Upper lobe of right lung (tissue), 1 donor: ENCODE results near the gene AK9. TPM values are rescaled to one million over a fixed set of nuclear protein-coding genes. Genes with fewer than 3 reads are reported as not detected.
"Not testable (repeated sequence)": the region's sequence is repeated elsewhere in the genome, so short reads cannot be mapped to it uniquely, and the experiment has no call there.

ENCODE experiments used
- ATAC-seq: fragments of 200-7000 bp; cut with Tn5 transposase; one replicate; pipeline ENCODE4 v1.9.1; 2020; ENCODE audit warnings: mild to moderate bottlenecking, moderate library complexity
- DNase-seq: peaks from one replicate; pipeline ENCODE4 v3.0.0-alpha.2; 2020
- H3K27ac ChIP-seq: fragments of 200-600 bp; one replicate; pipeline ENCODE4 v1.8.0; 2022
- H3K27me3 ChIP-seq: fragments of 200-600 bp; one replicate; pipeline ENCODE4 v1.8.0; 2022; ENCODE audit warnings: mild to moderate bottlenecking
- H3K36me3 ChIP-seq: fragments of 200-600 bp; one replicate; pipeline ENCODE4 v1.8.0; 2022
- H3K4me1 ChIP-seq: fragments of 200-600 bp; one replicate; pipeline ENCODE4 v1.8.0; 2022
- H3K4me3 ChIP-seq: fragments of 200-600 bp; one replicate; pipeline ENCODE4 v1.8.0; 2022; ENCODE audit warnings: mild to moderate bottlenecking
- H3K9me3 ChIP-seq: fragments of 200-600 bp; one replicate; pipeline ENCODE4 v1.8.0; 2022
- CTCF ChIP-seq: fragments of 200-600 bp; IDR thresholded peaks from one replicate; pipeline ENCODE4 v1.8.0; 2022; ENCODE audit warnings: antibody characterized with exemption
- intact Hi-C: fragments of 100-400 bp; cut with DNase I; formaldehyde crosslinking; loops from one replicate; pipeline ENCODE4 v1.11.0; 2022
- total RNA-seq: library from RNA; stranded (reverse); fragmentation: NEBNext Ultra II Directional; extraction: Animal tissue kit (Norgen Biotek cat#: 25700); gene quantifications from one replicate; pipeline ENCODE4 v1.2.1, GENCODE V29; 2021
- donor health status: DM: no; HTN: yes; CAD: no; lungs with severe emphysema.

Gene AK9
- total RNA-seq, 1 donor from 2014 or later, result 8.8 TPM

GRCh38 chr6:109695468-109695867, 4.5 kb upstream of the AK9 start:
- H3K4me1 ChIP-seq, result peaks cover 21% of the 10 kb centered on the region
- no peaks in the 10 kb centered on the region for H3K27me3 ChIP-seq
- DNase-seq (no peak), ATAC-seq (no peak)
- H3K4me3 ChIP-seq, result no peak overlapping the region
- H3K9me3 ChIP-seq, result no peaks in the 10 kb centered on the region
- H3K36me3 ChIP-seq, result no peaks in the 10 kb centered on the region
- intact Hi-C loops, result no loop called here
- TF ChIP-seq CTCF, result no peak
- no peak overlapping the region for H3K27ac ChIP-seq

GRCh38 chr6:109693111-109693510, 2.1 kb upstream of the AK9 start:
- Histone ChIP-seq H3K4me3 (peak overlapping the region; percentile 8), H3K4me1 (peaks cover 31% of the 10 kb centered on the region), H3K9me3 (no peaks in the 10 kb centered on the region), H3K36me3 (no peaks in the 10 kb centered on the region), H3K27ac (no peak overlapping the region), H3K27me3 (no peaks in the 10 kb centered on the region)
- TF ChIP-seq CTCF, result no peak
- intact Hi-C loops, result no loop called here
- DNase-seq, result no peak
- no peak for ATAC-seq

- ATAC-seq, result peak; percentile 63
- peak overlapping the region; percentile 86 for H3K27ac ChIP-seq
- no peaks in the 10 kb centered on the region for H3K27me3 ChIP-seq
- peaks cover 24% of the 10 kb centered on the region for H3K4me1 ChIP-seq
- no peaks in the 10 kb centered on the region for H3K36me3 ChIP-seq
- peak; percentile 89 for DNase-seq
- intact Hi-C loops, result no loop called here
- peak overlapping the region; percentile 80 for H3K4me3 ChIP-seq
- no peaks in the 10 kb centered on the region for H3K9me3 ChIP-seq
- TF ChIP-seq CTCF, result no peak
Observed at GRCh38 chr6:109690373-109690736, 647 bp downstream of the AK9 start.

- H3K9me3 ChIP-seq, result no peaks in the 10 kb centered on the region
- DNase-seq, result no peak
- H3K27ac ChIP-seq, result peak overlapping the region; percentile 0
- H3K4me1 ChIP-seq, result peaks cover 18% of the 10 kb centered on the region
- peak; percentile 58 for ATAC-seq
- no peaks in the 10 kb centered on the region for H3K36me3 ChIP-seq
- no peak for TF ChIP-seq CTCF
- intact Hi-C loops, result no loop called here
- H3K27me3 ChIP-seq, result no peaks in the 10 kb centered on the region
- no peak overlapping the region for H3K4me3 ChIP-seq
Observed at GRCh38 chr6:109687271-109687761, 3.7 kb downstream of the AK9 start.

- intact Hi-C loops, result no loop called here
- ATAC-seq, result no peak
Observed at GRCh38 chr6:109686566-109687265, 4.3 kb downstream of the AK9 start.

GRCh38 chr6:109678661-109679505, 12.1 kb downstream of the AK9 start:
- H3K27me3 ChIP-seq, intact Hi-C loops, H3K4me3 ChIP-seq, H3K27ac ChIP-seq, H3K9me3 ChIP-seq, H3K36me3 ChIP-seq, H3K4me1 ChIP-seq: not testable (repeated sequence)
- DNase-seq (peak; percentile 77), ATAC-seq (peak; percentile 92)

More at GRCh38 chr6:109686566-109687265, 4.3 kb downstream of the AK9 start:
- peaks cover 12% of the 10 kb centered on the region for H3K4me1 ChIP-seq
- H3K27ac ChIP-seq, result no peak overlapping the region
- no peaks in the 10 kb centered on the region for H3K27me3 ChIP-seq
- no peak overlapping the region for H3K4me3 ChIP-seq
- no peak for DNase-seq
- H3K36me3 ChIP-seq, result no peaks in the 10 kb centered on the region
- TF ChIP-seq CTCF, result no peak
- no peaks in the 10 kb centered on the region for H3K9me3 ChIP-seq
